Osteoblast (primary cell): ENCODE measurements around the gene ARL15. TPM values are rescaled to one million over a fixed set of nuclear protein-coding genes. Genes with fewer than 3 reads are reported as not detected.

Experiments
- DNase-seq: peaks from one replicate; pipeline ENCODE4 v3.0.0; 2011; ENCODE audit warnings: low spot score, mixed read lengths; ENCODE audit not compliant: insufficient read length; ENCODE audit errors: missing footprints
- H2AFZ ChIP-seq: 2 replicates; pipeline ENCODE4 v1.6.0; 2011; ENCODE audit warnings: mild to moderate bottlenecking, low read length
- H3K27ac ChIP-seq: 2 replicates; pipeline ENCODE4 v1.5.1; 2011; ENCODE audit warnings: mild to moderate bottlenecking, low read depth, low read length, moderate library complexity
- H3K27me3 ChIP-seq: 2 replicates; pipeline ENCODE4 v1.6.0; 2012; ENCODE audit warnings: mild to moderate bottlenecking, control low read depth, inconsistent platforms, low read length, moderate library complexity; ENCODE audit not compliant: insufficient read depth
- H3K36me3 ChIP-seq: 2 replicates; pipeline ENCODE4 v1.5.1; 2011; ENCODE audit warnings: mild to moderate bottlenecking, low read length, control low read depth, moderate library complexity; ENCODE audit not compliant: insufficient read depth
- H3K4me1 ChIP-seq: 2 replicates; pipeline ENCODE4 v1.5.1; 2011; ENCODE audit warnings: mild to moderate bottlenecking, low read length, control low read depth, moderate library complexity; ENCODE audit not compliant: insufficient read depth
- H3K4me2 ChIP-seq: 2 replicates; pipeline ENCODE4 v1.6.0; 2011; ENCODE audit warnings: mild to moderate bottlenecking, low read length; ENCODE audit not compliant: insufficient read depth
- H3K4me3 ChIP-seq: fragments of 200-600 bp; sonication (generic); 3 replicates; pipeline ENCODE4 v1.5.1; 2012; ENCODE audit warnings: mild to moderate bottlenecking, low read length, inconsistent platforms; ENCODE audit not compliant: insufficient read depth
- H3K79me2 ChIP-seq: 2 replicates; pipeline ENCODE4 v1.6.0; 2012; ENCODE audit warnings: mild to moderate bottlenecking, low read length, control low read depth, inconsistent platforms; ENCODE audit not compliant: insufficient read depth
- H3K9me3 ChIP-seq: 2 replicates; pipeline ENCODE4 v1.5.1; 2011; ENCODE audit warnings: low read depth, low read length, control low read depth
- H4K20me1 ChIP-seq: 2 replicates; pipeline ENCODE4 v1.6.0; 2012; ENCODE audit warnings: mild to moderate bottlenecking, low read length, control low read depth; ENCODE audit not compliant: insufficient read depth
- CTCF ChIP-seq: IDR thresholded peaks from 2 replicates; pipeline ENCODE4 v1.5.1; 2011; ENCODE audit warnings: mild to moderate bottlenecking, low read depth, low read length, moderate library complexity; ENCODE audit errors: extremely low read depth
- total RNA-seq: library from RNA; depleted of rRNA; stranded (reverse); fragments of >200 nt; gene quantifications from 2 replicates; pipeline ENCODE4 v1.2.3, GENCODE V29; 2012

The ARL15 gene
- total RNA-seq, 1 donor = 25.3 TPM

GRCh38 chr5:54093861-54094260 lies 216.5 kb downstream of the ARL15 start:
- no peak for TF ChIP-seq CTCF
- H3K4me1 ChIP-seq = peaks cover 16% of the 10 kb centered on the region
- H3K4me3 ChIP-seq = no peak overlapping the region
- H3K79me2 ChIP-seq = no peaks in the 10 kb centered on the region
- no peaks in the 10 kb centered on the region for H3K36me3 ChIP-seq
- no peak overlapping the region for H2AFZ ChIP-seq
- H3K9me3 ChIP-seq = no peaks in the 10 kb centered on the region
- no peak for DNase-seq
- H3K4me2 ChIP-seq = no peak overlapping the region
- H4K20me1 ChIP-seq = no peaks in the 10 kb centered on the region
- H3K27ac ChIP-seq = no peak overlapping the region
- H3K27me3 ChIP-seq = no peaks in the 10 kb centered on the region

GRCh38 chr5:54093081-54093492 lies 217.3 kb downstream of the ARL15 start:
- Histone ChIP-seq H3K4me1 (peaks cover 21% of the 10 kb centered on the region), H4K20me1 (no peaks in the 10 kb centered on the region), H3K9me3 (no peaks in the 10 kb centered on the region), H3K79me2 (no peaks in the 10 kb centered on the region), H3K27me3 (no peaks in the 10 kb centered on the region), H3K4me3 (no peak overlapping the region), H2AFZ (no peak overlapping the region), H3K4me2 (no peak overlapping the region), H3K27ac (no peak overlapping the region), H3K36me3 (no peaks in the 10 kb centered on the region)
- no peak for DNase-seq
- no peak for TF ChIP-seq CTCF

GRCh38 chr5:54091307-54092130 lies 218.9 kb downstream of the ARL15 start:
- no peaks in the 10 kb centered on the region for H3K27me3 ChIP-seq
- H3K27ac ChIP-seq = peak overlapping the region; percentile 26
- H3K9me3 ChIP-seq = no peaks in the 10 kb centered on the region
- H3K79me2 ChIP-seq = no peaks in the 10 kb centered on the region
- H4K20me1 ChIP-seq = no peaks in the 10 kb centered on the region
- peak overlapping the region; percentile 20 for H2AFZ ChIP-seq
- H3K4me1 ChIP-seq = peaks cover 35% of the 10 kb centered on the region
- TF ChIP-seq CTCF = no peak
- peak overlapping the region; percentile 8 for H3K4me3 ChIP-seq
- H3K4me2 ChIP-seq = peak overlapping the region; percentile 61
- DNase-seq = no peak
- H3K36me3 ChIP-seq = no peaks in the 10 kb centered on the region

GRCh38 chr5:54090495-54091120 lies 219.8 kb downstream of the ARL15 start:
- no peaks in the 10 kb centered on the region for H3K9me3 ChIP-seq
- no peak overlapping the region for H2AFZ ChIP-seq
- no peaks in the 10 kb centered on the region for H3K27me3 ChIP-seq
- peak; percentile 41 for TF ChIP-seq CTCF
- no peaks in the 10 kb centered on the region for H3K36me3 ChIP-seq
- peak; percentile 22 for DNase-seq
- peak overlapping the region; percentile 26 for H3K27ac ChIP-seq
- H3K4me1 ChIP-seq = peaks cover 35% of the 10 kb centered on the region
- H3K4me2 ChIP-seq = peak overlapping the region; percentile 61
- no peaks in the 10 kb centered on the region for H4K20me1 ChIP-seq
- H3K4me3 ChIP-seq = peak overlapping the region; percentile 8
- H3K79me2 ChIP-seq = no peaks in the 10 kb centered on the region
